Stimulated activated CD4-positive, alpha-beta T cell treated with anti-CD3 and anti-CD28 coated beads, Interleukin-15, amount 100 ng/mL, for 48 hours (primary cell): ENCODE results near the gene KDM4B.
A peak's percentile ranks its signal among the peaks of the same experiment; 100 is the strongest.
"Not testable (repeated sequence)": the region's sequence is repeated elsewhere in the genome, so short reads cannot be mapped to it uniquely, and the experiment has no call there.

Source experiments
- DNase-seq, 2 donors: peaks; one replicate each; pipeline ENCODE4 v3.0.0-alpha.2; 2020; ENCODE audit warnings: low read depth in 2 of 2

KDM4B gene

DNA sequence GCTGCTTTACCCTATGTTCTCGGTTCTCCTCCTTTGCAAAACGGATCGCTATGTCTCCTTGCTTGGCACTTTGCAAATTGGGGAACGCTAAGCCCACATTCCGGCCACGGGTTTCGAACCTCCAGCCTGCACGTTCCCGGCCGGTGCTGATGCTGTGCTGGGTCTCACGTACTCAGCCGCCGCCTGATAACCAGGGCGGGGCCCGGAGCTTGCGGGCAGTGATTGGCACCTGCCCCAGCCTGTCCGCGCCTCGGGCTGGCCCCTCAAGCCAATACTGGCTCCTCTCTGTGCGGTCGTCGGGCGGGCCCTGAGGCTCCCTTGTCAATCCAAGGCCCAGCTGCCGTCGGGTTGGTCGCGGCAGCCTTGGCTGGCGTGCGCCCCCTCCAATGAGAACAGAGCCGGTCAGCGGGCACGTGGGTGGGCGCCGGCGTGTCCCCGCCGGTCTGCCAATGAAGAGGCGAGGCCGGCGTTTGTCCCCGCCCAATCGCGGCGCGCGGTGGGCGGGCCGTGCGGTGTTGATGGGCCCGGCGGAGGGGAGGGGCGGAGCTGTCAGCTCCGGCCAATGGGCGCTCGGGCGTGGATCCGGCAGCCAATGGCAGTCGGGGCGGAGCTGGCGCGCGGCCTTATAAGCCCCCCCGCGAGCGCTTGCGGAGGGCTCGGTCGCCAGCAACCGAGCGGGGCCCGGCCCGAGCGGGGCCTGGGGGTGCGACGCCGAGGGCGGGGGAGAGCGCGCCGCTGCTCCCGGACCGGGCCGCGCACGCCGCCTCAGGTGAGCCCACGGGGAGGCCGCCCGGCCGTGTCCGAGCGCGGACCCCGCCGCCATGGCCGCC is at the start of gene KDM4B:
Gene KDM4B (plus strand): TSS at position 652 of the 830 bp plus-strand sequence. CDS start 63,778 bp downstream, outside the sequence.
- peak; percentile 98 for DNase-seq

DNA sequence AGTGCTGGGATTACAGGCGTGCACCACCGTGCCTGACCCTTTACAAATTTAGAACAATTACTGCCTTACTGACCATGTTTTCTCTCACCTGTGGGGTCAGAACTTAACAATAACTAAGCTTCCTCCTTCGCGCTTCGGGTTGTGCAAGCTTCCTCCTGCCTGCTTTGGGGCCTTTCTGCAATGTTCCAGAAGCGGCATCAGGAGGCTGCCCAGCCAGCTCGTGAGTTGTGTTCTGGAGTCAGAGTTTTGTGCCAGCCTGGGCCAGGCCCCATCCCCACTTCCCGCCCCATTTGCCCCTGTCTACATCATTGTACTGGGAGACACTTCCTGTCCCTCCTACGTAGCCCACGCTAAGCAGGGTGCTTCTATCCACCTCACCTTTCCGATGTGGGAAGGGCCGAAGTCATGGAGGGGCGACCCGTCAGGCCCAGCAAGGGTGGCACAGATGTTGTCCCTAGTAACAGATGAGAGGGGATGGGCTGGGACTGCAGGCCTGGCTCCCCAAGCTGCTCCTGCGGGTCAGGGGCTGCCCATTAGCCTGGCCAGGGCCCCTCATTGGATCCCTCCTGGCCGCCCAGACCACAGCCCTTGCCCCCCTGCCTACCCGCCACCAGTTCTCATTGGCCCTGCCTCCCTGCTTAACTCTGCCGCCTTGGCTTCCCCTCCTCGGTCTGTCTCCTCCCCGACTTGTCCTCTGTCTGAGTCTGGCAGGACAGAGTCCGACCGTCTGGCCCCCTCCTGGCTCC is 46.2 kb upstream of the KDM4B start:
- no peak for DNase-seq

DNA sequence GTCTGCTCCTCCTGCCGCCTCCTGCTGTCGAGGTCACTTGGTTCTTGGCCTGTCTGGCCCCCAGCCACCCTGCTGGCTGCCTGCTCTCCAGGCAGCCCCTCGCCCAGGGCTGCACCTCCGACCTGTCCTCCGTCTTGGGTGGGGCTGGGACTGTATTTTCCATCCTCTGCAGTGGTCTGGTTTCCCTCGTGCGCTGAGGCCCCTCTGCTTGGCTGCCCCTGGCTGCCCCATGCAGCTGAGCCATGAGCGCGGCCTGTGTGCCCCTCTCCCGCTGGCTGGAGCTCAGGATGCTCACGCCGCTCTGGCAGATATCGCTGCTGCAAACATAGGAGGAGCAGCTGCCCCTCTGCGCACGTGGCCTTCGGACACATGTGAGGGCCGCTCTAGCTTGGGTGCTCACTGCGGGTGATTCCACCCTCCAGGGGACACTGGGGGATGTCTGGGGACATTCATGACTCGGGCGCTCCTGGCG is 45.6 kb upstream of the KDM4B start:
- DNase-seq, result no peak

DNA sequence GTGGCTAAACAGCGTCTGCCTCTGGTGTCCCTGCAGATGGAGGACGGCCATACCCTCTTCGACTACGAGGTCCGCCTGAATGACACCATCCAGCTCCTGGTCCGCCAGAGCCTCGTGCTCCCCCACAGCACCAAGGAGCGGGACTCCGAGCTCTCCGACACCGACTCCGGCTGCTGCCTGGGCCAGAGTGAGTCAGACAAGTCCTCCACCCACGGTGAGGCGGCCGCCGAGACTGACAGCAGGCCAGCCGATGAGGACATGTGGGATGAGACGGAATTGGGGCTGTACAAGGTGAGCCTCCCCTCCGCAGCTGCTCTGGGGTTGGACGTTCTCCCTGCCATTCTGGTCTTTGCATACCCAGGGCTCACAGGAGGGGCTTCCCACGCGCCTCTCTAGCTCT is 39.7 kb upstream of the KDM4B start:
- DNase-seq, result no peak

DNA sequence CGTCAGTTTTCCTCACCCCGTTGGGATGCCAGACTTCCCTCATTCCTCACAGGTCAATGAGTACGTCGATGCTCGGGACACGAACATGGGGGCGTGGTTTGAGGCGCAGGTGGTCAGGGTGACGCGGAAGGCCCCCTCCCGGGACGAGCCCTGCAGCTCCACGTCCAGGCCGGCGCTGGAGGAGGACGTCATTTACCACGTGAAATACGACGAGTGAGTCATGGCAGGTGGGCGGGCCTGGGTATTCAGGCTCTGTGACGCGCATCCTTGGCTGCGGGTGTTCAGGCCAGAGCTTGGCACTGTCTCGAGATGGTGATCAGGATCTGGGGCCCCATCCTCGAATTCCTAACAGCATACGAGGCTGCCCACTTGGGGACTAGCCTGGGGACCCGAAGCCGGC is 38.2 kb upstream of the KDM4B start:
- DNase-seq, result no peak

DNA sequence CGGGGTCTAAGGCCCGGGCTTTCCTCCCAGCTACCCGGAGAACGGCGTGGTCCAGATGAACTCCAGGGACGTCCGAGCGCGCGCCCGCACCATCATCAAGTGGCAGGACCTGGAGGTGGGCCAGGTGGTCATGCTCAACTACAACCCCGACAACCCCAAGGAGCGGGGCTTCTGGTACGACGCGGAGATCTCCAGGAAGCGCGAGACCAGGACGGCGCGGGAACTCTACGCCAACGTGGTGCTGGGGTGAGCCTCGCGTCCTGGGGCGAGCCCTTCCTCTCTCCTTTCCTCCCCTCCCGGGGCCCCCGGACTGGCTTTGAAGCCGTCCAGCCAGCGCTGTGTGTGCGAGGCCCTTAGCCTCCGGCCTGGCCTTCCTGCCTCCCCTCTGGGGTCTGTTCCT is 36.2 kb upstream of the KDM4B start:
- no peak for DNase-seq

- no peak for DNase-seq
Observed at GRCh38 chr19:4933528-4933927, 35.4 kb upstream of the KDM4B start.

GRCh38 chr19:4935444-4935843 is 33.5 kb upstream of the KDM4B start:
- no peak for DNase-seq

- no peak for DNase-seq
Observed at GRCh38 chr19:4937060-4937459, 31.9 kb upstream of the KDM4B start.

DNA sequence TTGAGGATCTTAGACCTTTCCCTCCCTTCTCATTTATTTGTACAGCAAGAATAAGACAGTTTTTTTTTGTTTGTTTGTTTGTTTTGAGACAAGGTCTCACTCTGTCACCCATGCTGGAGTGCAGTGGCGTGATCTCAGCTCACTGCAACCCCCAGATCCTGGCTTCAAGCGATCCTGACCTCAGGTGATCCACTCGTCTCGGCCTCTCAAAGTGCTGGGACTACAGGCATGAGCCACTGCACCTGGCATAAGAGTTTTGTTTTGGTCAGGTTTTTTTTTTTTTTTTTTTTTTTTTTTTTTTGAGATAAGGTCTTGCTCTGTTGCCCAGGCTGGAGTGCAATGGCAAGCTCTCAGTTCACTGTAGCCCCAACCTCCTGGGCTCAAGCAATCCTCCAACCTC is 30.5 kb upstream of the KDM4B start:
- not testable (repeated sequence) for DNase-seq

GRCh38 chr19:4939466-4939865 is 29.4 kb upstream of the KDM4B start:
- no peak for DNase-seq

DNA sequence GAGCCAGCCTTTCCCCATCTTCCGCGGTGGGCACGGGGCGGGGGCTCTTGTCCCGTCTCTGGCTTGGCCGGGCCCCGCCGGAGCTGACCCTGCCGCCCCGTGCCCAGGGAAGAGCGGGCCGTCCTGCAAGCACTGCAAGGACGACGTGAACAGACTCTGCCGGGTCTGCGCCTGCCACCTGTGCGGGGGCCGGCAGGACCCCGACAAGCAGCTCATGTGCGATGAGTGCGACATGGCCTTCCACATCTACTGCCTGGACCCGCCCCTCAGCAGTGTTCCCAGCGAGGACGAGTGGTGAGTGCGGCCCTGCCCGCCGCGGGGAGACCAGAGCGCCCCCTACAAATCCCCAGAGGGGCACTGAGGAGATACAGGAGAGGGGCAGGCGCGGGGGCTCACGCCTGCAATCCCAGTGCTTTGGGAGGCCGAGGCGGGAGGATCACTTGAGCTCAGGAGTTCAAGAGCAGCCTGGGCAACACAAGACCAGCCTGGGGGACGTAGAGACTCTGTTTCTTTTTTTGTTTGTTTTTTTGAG is 27.2 kb upstream of the KDM4B start:
- DNase-seq, result not testable (repeated sequence)

DNA sequence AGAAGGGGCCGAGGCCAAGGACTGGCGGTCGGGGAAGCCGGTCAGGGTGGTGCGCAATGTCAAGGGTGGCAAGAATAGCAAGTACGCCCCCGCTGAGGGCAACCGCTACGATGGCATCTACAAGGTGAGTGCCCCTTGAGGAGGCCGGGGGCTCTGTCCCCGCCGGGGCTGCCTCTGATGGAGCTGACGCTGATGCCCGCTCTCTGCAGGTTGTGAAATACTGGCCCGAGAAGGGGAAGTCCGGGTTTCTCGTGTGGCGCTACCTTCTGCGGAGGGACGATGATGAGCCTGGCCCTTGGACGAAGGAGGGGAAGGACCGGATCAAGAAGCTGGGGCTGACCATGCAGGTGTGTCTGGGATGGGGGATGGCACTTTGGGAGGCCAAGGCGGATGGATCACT is 18.3 kb upstream of the KDM4B start:
- not testable (repeated sequence) for DNase-seq

DNA sequence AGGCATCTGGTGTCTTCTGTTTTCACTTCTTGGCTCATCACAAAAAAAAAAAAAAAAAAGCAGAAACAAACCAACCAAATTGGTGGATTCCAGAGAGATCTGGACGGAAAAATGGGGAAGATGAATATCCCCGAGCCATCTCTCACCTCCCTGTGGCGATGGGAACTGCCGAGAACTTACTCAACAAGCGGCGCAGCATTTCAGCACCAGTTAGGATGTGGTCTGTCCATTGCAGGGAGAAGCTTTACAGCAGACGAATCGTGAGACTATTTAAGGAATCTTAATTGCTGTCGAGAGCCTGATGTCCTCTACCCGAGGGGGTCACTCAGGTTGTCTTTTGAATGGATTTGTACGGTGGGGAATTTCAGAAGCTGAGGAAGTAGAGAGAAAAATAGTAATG is 17.3 kb upstream of the KDM4B start:
- DNase-seq, result no peak

GRCh38 chr19:4952945-4953344 is 16.0 kb upstream of the KDM4B start:
- no peak for DNase-seq

GRCh38 chr19:4954320-4955149 is 14.4 kb upstream of the KDM4B start:
- not testable (repeated sequence) for DNase-seq

DNA sequence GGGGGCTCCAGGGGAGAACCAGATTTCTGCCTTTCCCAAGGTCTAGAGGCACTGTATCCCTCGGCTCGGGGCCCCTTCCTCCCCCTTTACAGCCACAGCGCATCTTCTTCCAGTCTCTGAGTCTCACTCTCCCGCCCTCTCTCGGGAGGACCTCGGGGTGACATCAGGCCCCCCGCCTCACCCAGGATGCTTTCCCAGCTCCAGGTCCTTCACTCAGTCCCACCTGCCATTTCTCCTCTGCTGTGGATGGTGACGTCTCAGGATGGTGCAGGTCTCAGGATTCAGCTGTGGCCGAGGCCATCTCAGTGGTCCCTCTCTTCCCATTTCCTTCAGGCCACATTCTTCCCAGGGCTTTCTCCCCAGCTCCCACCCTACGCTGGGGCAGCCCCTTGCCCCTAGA is 13.6 kb upstream of the KDM4B start:
- DNase-seq, result no peak

GRCh38 chr19:4957981-4958380 is 10.9 kb upstream of the KDM4B start:
- DNase-seq, result no peak

- no peak for DNase-seq
Observed at GRCh38 chr19:4962085-4962619, 6.8 kb upstream of the KDM4B start.

DNA sequence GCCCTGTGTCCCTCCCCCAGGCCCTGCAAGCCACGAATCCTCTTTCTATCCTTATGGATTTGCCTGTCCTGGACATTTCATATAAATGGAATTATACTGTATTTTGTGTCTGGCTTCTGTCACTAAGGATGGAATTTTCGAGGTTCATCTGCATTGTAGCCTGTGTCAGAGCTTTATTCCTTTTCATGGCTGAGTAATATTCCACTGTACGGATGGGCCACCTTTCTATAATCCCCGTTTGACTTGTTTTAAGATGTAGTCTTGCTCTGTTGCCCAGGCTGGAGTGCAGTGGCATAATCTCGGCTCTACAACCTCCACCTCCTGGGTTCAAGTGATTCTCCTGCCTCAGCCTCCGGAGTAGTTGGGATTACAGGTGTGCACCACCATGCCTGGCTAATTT is 3.9 kb upstream of the KDM4B start:
- no peak for DNase-seq

GRCh38 chr19:4966591-4966990 is 2.3 kb upstream of the KDM4B start:
- no peak for DNase-seq
